T-helper 2 cell (primary cell): ENCODE results near the gene KCNJ10.

ENCODE experiments used
- DNase-seq, 5 experiments: peaks; one replicate each; pipeline versions ENCODE4 v3.0.0 to v3.0.0-alpha.2; 2012 to 2022

Gene KCNJ10

DNA sequence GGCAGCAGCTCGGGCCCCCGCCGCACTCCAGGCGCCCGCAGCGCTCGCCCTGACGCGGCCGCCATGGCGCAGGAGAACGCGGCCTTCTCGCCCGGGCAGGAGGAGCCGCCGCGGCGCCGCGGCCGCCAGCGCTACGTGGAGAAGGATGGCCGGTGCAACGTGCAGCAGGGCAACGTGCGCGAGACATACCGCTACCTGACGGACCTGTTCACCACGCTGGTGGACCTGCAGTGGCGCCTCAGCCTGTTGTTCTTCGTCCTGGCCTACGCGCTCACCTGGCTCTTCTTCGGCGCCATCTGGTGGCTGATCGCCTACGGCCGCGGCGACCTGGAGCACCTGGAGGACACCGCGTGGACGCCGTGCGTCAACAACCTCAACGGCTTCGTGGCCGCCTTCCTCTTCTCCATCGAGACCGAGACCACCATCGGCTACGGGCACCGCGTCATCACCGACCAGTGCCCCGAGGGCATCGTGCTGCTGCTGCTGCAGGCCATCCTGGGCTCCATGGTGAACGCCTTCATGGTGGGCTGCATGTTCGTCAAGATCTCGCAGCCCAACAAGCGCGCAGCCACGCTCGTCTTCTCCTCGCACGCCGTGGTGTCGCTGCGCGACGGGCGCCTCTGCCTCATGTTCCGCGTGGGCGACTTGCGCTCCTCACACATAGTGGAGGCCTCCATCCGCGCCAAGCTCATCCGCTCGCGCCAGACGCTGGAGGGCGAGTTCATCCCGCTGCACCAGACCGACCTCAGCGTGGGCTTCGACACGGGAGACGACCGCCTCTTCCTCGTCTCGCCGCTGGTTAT, 14.2 kb upstream of the KCNJ10 start:
- peak; percentile 37 to 74 (median 60) for DNase-seq

GRCh38 chr1:160082926-160083325, 13.0 kb upstream of the KCNJ10 start:
- DNase-seq: no peak

DNA sequence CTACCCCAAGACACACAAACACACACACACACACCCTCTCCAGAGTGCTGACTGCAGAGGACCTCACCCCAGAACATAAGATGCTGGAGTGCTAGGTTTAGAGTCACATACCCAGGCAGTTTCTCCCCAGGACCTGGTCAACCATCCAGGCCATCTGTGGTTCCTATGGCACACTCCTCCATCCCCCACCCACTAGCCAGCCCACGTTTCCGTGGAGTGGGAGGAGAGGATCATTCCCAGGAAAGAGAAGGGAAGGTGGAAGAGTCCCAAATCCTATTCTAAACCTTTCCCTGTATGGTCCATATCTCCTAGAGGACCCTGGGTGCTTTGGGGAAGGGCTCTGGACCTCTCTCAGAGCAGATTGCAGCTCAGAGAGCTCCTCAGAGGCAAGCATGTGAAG, 12.5 kb upstream of the KCNJ10 start:
- no peak for DNase-seq

- no peak for DNase-seq
Measured at GRCh38 chr1:160081261-160081936, 11.4 kb upstream of the KCNJ10 start, which contains the start of gene KCNJ9. TSS of gene KCNJ9 (plus strand) at chr1:160081538. CDS start at chr1:160084031, 2,493 bp downstream.

- DNase-seq: no peak
Measured at GRCh38 chr1:160080381-160081100, 10.6 kb upstream of the KCNJ10 start.

DNA sequence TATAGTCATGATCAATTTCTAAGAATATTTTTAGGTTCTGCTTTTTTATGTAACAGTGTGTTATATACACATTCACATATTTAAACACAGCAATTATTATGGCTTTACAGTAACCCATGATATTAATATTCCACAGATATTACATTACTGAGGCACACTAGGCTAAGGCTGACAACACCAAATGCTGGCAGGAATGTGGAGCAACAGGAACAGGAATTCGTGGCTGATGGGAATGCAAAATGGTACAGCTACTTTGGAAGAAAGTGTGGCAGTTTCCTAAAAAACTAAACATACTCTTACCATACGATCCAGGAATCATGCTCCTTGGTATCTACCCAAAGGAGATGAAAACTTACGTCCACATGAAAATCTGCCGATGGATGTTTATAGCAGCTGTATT, 9.5 kb upstream of the KCNJ10 start:
- no peak for DNase-seq

- DNase-seq: peak in 4 of 5 experiments; percentile 30 to 62 (median 40)
Measured at GRCh38 chr1:160078512-160079195, 8.7 kb upstream of the KCNJ10 start.

DNA sequence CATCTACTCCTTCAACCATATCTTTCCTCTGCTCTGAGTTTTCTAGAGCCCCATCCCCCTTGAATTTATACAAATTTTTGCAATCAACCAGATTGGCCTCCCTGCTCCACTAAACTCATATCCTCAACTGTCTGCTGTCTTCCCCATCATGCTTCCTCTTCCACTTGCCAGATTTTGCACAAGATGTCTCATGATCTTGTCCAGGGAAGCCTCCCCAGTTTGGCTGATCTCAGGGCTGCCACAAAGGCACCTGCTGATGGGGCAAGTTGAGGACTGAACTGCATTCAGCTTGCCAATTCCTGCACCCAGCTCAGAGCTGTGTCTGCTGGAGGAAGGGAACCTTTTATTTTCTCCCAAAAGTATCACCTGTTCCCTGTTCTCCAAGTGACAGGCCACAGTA, 7.5 kb upstream of the KCNJ10 start:
- DNase-seq: no peak

GRCh38 chr1:160076295-160076694, 6.3 kb upstream of the KCNJ10 start:
- DNase-seq: no peak

GRCh38 chr1:160075836-160076235, 5.9 kb upstream of the KCNJ10 start:
- no peak for DNase-seq

DNA sequence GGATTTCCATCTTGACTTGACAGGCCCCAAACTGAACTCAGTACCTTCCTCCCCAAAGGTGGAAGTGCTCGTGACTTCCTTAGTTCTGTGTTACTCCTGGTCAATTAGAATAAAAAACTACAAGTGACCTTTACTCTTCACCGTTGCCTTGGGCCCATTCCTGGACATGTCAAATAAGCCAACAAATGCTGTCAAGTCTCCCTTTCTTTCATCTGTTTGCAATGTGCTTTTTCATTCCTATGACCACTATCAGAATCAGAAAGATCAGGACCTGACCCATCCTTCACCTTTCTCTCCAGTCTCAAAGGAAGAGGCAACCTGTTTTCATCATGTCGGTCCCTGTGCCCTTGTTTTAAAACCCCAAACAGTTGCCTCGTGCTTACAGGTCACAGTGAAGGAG, 4.9 kb upstream of the KCNJ10 start:
- no peak for DNase-seq

- no peak for DNase-seq
Measured at GRCh38 chr1:160071289-160071688, 1.3 kb upstream of the KCNJ10 start.

DNA sequence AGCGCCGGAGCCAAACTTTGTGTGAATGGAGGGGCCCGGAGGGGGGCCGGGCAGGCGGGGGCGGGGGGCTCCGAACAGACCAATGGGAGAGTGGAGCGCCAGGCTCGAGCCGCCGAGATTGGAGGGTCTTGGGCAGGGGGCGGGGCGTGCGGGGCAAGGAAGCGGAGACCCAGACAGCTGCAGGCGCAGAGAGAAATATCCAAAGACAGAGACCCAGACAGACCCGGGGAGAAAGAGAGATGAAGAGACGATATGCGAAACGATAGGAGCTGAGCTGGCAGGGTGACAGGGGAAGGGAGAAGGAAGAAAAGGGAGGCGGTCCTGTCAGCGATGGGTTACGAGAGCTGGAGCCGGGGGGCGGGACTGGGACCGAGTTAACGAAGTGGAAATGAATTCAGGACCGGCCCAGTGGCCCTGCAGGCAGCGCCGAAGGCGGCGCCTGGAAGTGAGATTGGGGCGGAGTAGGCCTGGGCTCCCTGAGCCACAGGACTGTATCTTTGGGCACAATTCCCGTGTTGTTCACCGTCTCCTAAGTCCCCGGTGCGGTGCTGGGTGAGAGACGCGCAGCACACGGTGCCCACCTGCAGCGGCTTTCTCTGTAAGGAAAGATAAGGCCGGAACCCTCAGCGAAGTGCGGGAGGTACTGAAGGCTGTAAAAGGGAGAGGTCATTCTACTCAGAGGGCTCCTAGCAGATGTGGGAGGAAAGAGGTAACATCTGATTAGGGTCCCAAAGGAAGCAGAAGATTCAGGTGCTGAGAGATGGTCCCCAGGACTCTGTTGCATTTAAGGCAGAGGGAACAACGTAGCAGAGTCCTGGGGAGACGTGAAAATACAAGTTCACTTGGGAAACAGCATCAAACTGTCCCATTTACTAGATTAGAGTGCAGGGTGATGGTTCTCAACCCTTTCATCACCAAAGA, 543 bp upstream of the KCNJ10 start:
- DNase-seq: peak; percentile 35 to 72 (median 51)

DNA sequence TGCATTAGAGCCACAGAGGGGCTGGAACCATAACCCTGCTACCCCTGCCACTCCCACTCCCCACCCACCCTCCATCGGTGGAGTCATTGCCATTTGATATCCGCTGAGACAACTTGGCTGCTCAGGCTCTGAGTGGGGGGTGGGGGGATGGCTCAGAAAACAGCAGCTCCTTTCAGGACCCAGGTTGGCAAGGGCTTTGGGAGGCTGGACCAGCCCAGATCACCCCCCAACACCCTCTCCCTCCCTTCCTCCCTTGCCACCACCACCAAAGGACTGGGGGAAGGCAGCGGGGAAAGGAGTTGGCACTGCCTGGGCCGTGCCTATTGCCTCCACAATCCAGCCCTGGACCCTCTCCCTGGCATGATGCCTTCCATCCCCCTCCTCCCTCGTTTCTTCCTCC, 1.7 kb downstream of the KCNJ10 start:
- no peak for DNase-seq

GRCh38 chr1:160066829-160067745, 2.9 kb downstream of the KCNJ10 start:
- no peak for DNase-seq

- DNase-seq: no peak
Measured at GRCh38 chr1:160064746-160065145, 5.2 kb downstream of the KCNJ10 start.

- DNase-seq: no peak
Measured at GRCh38 chr1:160064164-160064563, 5.8 kb downstream of the KCNJ10 start.

GRCh38 chr1:160063176-160063575, 6.8 kb downstream of the KCNJ10 start:
- no peak for DNase-seq

GRCh38 chr1:160062230-160062532, 7.8 kb downstream of the KCNJ10 start:
- no peak for DNase-seq

- no peak for DNase-seq
Measured at GRCh38 chr1:160061369-160062229, 8.4 kb downstream of the KCNJ10 start.
